ENCODE measurements around the gene ANKRD12.

GRCh38 chr18:9113468-9114149 lies 23.0 kb upstream of the ANKRD12 start:
- TF ChIP-seq CTCF (conservative IDR thresholded peaks at IDR 0.05) (no peak), EZH2 (IDR thresholded peaks at IDR 0.05; ENCODE audit: low read depth) (no peak)

All from PC-9 (cell line).